IPS-20b (cell line): Measurements from ENCODE around the gene DIAPH3.

Source experiments
- H3K27ac ChIP-seq: one replicate; pipeline ENCODE4 v1.5.1; 2013; ENCODE audit warnings: low read length
- H3K27me3 ChIP-seq: 2 replicates; pipeline ENCODE4 v1.6.1; 2013; ENCODE audit warnings: mild to moderate bottlenecking, low read length, inconsistent platforms; ENCODE audit not compliant: insufficient read depth
- H3K36me3 ChIP-seq: 2 replicates; pipeline ENCODE4 v1.6.1; 2013; ENCODE audit warnings: low read depth, mild to moderate bottlenecking, inconsistent platforms, low read length, moderate library complexity; ENCODE audit not compliant: insufficient read depth
- H3K4me1 ChIP-seq: 2 replicates; pipeline ENCODE4 v1.6.1; 2013; ENCODE audit warnings: mild to moderate bottlenecking, control low read depth, inconsistent platforms, low read length, moderate library complexity; ENCODE audit not compliant: insufficient read depth
- H3K4me3 ChIP-seq: 2 replicates; pipeline ENCODE4 v1.5.1; 2013; ENCODE audit warnings: mild to moderate bottlenecking, low read length, inconsistent platforms
- H3K9ac ChIP-seq: 2 replicates; pipeline ENCODE4 v1.6.1; 2013; ENCODE audit warnings: low read depth, mild to moderate bottlenecking, inconsistent platforms, low read length, moderate library complexity
- H3K9me3 ChIP-seq: 2 replicates; pipeline ENCODE4 v1.6.1; 2013; ENCODE audit warnings: mild to moderate bottlenecking, low read depth, low read length, inconsistent platforms; ENCODE audit not compliant: insufficient read depth

DIAPH3 gene

DNA sequence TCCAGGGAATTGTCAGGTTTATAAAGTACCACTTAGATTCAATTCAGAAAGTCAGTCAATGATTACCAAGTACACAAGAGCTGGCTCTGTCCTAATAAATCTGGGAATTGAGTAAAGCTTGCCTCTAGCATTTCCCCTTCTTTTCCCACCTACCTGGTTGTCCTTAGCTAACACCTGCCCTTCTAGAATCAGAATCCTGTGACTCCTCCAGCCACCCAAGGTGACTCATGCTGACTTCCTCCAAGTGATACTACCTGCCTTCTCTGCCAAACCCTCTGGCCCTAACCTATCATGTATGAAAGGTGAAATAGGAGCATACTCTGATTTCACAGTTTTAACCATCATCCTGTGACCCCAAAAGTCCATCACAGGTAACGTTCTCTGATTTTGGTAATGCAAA lies 151.2 kb downstream of the DIAPH3 start:
- no peak overlapping the region for H3K9ac ChIP-seq
- no peak overlapping the region for H3K27ac ChIP-seq
- H3K36me3 ChIP-seq, result no peaks in the 10 kb centered on the region

DNA sequence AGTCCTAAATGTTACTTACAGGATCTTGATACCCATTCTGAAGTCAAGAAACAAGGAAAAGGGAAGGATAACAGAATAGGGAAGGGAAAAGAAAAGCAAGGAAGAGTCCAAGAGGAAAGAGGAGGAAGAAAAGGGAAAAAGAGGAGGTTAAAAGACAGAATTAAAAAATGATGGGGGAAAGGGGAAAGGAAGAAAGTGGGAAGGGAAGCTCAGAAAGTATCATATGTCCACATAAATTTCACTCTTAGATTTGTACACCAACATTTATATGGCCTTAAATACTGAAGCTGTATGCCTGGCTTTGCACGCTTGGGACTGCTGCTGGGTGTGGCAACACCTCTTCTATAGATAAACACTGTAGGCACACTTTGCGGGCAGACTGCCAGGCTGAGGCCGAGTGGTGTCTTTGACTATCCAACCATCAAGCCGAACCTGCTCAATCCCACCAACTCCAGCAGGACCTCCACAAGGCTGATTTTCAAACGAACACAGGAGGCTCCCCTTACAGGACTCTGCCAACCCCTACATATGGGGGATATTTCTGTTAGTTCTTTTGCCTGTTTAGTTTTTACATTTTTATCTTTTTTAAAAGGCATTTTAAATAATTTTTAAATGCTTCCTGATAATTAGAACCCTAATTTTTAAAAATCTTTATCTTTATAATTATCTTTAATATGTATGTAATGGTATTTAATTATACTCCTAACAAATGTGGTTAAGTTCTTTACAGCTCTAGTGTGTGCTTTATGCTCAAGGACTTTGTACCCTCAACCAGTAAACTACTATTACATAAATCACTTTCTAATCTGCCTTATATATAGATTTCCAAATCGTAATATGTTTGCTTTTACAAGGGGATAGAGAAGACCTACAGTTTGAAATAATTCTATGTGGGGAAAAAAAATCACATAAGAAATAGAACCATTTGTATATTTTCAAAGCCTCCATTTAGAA lies 154.2 kb downstream of the DIAPH3 start:
- Histone ChIP-seq H3K36me3 (no peaks in the 10 kb centered on the region), H3K27me3 (no peaks in the 10 kb centered on the region), H3K4me3 (no peak overlapping the region), H3K9me3 (no peaks in the 10 kb centered on the region), H3K9ac (no peak overlapping the region), H3K4me1 (no peaks in the 10 kb centered on the region), H3K27ac (no peak overlapping the region)

More for the DNA sequence above, 151.2 kb downstream of the DIAPH3 start:
- H3K27me3 ChIP-seq, result no peaks in the 10 kb centered on the region
- no peaks in the 10 kb centered on the region for H3K4me1 ChIP-seq
- H3K4me3 ChIP-seq, result no peak overlapping the region
- H3K9me3 ChIP-seq, result no peaks in the 10 kb centered on the region

DNA sequence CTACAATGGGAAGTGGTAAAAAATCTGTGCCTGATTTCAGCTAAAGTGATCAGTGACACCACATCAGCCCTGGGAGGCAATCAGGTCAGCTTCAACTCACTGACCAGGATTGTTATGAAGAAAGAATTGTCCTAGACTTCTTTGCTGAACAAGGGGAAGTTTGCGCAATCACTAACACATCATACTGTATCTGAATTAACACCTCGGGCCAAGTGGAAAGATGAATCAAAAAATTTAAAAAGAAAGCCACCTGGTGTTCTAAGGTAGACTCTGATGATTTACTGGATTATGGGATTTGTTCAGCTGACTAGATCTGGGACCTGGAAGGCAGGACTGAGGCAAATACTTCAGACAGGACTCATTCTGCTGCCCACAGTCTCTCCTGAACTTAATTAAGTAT lies 161.8 kb downstream of the DIAPH3 start:
- no peaks in the 10 kb centered on the region for H3K9me3 ChIP-seq
- H3K9ac ChIP-seq, result no peak overlapping the region
- H3K27ac ChIP-seq, result no peak overlapping the region
- no peaks in the 10 kb centered on the region for H3K36me3 ChIP-seq
- H3K4me3 ChIP-seq, result no peak overlapping the region
- H3K4me1 ChIP-seq, result no peaks in the 10 kb centered on the region
- H3K27me3 ChIP-seq, result no peaks in the 10 kb centered on the region

DNA sequence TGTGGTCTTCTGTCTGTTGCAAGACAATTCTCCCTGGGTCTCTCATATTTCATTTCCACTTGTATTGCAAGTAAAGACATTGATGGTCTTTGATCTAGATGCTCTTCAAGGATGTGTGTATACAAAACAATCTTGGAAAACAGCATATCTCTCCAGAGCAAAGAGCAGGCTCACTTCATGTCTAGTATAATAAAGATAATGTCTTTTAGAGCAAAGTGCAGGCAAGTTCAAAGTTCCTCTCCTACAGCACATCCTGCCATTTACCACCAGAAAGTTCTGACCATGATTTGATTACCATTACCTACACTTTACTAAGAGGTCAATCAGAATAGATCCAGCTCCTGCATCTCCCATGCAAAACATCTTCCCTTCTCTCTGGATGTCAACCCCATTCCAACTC lies 162.8 kb downstream of the DIAPH3 start:
- H3K9ac ChIP-seq, result no peak overlapping the region
- no peak overlapping the region for H3K27ac ChIP-seq
- no peaks in the 10 kb centered on the region for H3K4me1 ChIP-seq
- no peaks in the 10 kb centered on the region for H3K9me3 ChIP-seq
- H3K4me3 ChIP-seq, result no peak overlapping the region
- no peaks in the 10 kb centered on the region for H3K36me3 ChIP-seq
- no peaks in the 10 kb centered on the region for H3K27me3 ChIP-seq

DNA sequence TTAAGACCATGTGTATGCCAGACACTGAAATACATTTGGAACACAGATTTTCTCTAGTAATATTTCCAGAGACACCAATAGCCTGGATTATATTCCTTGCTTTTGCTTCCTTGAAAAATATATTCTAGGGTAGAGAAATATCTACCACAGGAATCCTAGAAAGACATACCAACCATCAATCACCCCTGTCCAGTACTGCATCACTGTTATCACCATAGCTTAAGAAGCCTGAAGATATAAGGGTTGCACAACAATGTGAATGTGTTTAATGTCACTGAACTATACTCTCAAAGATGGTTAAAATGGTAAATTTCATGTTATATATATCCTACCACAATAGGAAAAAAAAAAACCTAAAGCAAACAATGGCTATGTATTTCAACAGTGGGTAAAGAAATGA lies 163.6 kb downstream of the DIAPH3 start:
- Histone ChIP-seq H3K27me3 (no peaks in the 10 kb centered on the region), H3K9ac (no peak overlapping the region), H3K9me3 (no peaks in the 10 kb centered on the region), H3K36me3 (no peaks in the 10 kb centered on the region), H3K4me3 (no peak overlapping the region), H3K4me1 (no peaks in the 10 kb centered on the region), H3K27ac (no peak overlapping the region)

DNA sequence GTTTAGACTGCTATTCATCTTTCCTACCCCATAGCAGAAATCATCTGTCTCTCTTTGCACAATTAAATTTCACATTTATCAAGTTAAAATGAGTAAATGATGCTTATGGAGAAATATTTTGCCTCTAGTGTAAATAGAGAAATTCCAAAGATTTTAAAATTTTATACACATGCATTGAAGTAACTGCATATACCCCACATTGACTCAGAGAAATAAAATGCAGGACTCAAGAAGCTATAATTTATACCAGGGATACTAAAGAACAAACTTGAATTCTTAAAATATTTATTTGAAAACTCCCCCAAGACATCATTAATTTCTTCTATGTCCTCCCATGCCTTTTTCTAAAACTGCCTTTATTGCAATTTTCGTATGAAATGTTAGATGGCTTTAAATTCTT lies 165.8 kb downstream of the DIAPH3 start:
- Histone ChIP-seq H3K27ac (no peak overlapping the region), H3K9ac (no peak overlapping the region), H3K4me1 (no peaks in the 10 kb centered on the region), H3K27me3 (no peaks in the 10 kb centered on the region), H3K36me3 (no peaks in the 10 kb centered on the region), H3K9me3 (no peaks in the 10 kb centered on the region), H3K4me3 (no peak overlapping the region)

DNA sequence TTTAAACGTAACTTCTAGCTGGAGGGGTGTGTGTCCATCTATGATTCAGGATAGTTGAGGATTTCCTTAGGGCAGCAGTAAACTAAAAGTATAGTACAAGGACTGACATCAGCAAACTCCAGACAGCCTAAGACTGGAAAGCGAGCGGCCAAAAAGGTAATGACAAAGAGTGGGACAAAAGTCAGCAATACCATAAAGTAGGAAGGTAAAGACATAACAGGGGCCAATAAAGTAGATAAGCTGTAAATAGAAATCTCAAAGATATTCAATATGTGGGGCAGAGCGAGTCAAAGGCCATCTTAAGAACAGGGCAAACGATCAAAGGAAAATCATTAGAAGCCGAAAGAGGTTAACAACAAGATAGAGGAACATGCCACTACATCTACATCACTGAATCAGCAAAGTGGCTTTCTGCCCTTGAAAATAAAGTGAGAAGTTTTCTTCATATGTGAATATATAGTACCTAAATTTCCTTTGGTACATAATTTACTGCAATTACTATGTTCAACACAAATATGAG lies 167.2 kb downstream of the DIAPH3 start:
- H3K9me3 ChIP-seq, result no peaks in the 10 kb centered on the region

DNA sequence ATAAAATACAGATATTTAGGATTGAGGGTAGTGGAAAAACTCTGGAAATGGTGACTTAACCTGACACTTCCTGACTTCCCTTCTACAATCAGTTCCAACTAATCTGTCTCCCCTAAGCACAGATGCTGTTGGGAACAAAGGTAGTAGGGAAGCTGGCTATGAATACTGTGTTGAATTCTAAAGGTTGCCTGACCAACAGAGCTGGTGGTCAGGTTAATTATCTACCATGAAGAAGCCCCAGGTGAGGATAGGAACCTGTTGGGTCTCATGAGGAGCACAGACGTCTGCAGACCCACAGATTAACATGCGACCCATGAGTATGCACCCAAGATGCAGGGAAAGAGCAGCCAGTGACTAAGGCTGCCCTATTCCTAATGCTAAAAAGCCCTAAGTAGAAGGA lies 172.3 kb downstream of the DIAPH3 start:
- Histone ChIP-seq H3K27ac (no peak overlapping the region), H3K36me3 (no peaks in the 10 kb centered on the region), H3K9me3 (no peaks in the 10 kb centered on the region), H3K9ac (no peak overlapping the region), H3K27me3 (no peaks in the 10 kb centered on the region), H3K4me1 (no peaks in the 10 kb centered on the region), H3K4me3 (no peak overlapping the region)

More for the DNA sequence above, 167.2 kb downstream of the DIAPH3 start:
- no peaks in the 10 kb centered on the region for H3K27me3 ChIP-seq
- no peak overlapping the region for H3K4me3 ChIP-seq
- H3K4me1 ChIP-seq, result no peaks in the 10 kb centered on the region
- no peaks in the 10 kb centered on the region for H3K36me3 ChIP-seq
- H3K9ac ChIP-seq, result no peak overlapping the region
- H3K27ac ChIP-seq, result no peak overlapping the region

DNA sequence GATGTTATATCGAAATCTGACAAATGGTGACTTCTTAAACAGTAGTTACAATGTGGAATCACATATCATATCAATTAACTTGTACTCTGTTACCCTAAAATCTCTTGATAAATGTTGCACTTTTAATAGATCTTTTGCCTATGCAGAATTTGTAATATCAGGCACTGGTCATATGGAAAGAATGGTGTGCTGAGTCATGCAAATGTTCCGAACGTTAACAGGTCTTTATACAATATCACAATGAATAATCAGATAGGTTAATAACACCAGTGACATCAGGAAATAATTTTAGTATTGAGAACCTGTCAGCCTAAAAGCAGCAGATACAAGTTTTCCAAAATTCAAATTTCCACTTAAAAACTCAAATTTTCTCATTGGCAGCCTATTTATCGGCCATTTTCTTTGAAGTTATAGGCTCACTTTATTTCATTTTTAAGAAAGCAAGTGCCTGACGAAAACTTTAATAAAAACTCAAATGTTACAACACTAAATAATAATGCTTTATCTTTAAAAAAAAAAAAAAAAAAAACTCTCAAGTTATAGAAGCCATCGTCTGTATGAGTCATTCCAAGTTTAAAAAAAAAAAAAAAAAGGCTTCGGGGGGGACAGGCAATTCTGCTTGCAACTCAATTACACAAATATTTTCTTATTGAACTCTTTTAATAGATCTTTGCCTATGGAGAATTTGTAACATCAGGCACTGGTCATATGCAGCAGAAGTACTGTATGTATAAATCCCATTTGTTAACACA lies 180.9 kb downstream of the DIAPH3 start:
- Histone ChIP-seq H3K27ac (no peak overlapping the region), H3K9me3 (no peaks in the 10 kb centered on the region), H3K9ac (no peak overlapping the region), H3K4me1 (no peaks in the 10 kb centered on the region), H3K36me3 (no peaks in the 10 kb centered on the region), H3K4me3 (no peak overlapping the region), H3K27me3 (no peaks in the 10 kb centered on the region)

DNA sequence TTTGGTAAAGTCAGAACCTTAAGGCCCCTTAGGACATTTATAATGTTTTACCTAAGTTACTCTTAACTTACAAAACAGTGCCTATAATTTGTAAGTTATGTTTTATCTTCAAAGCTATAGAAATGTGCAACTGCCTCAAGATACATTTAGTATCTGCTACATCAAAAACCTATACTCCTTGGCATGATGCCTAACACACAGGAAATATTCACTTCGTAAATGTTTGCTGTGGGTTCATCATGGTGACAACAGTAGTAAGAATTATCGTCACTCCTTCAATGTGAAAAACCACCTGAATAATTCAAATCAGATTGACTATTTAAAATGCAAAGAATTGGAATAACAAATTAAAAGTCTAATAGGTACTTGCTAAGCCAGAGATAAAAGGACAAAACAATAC lies 184.1 kb downstream of the DIAPH3 start:
- no peak overlapping the region for H3K4me3 ChIP-seq
- H3K27ac ChIP-seq, result no peak overlapping the region
- no peak overlapping the region for H3K9ac ChIP-seq
- no peaks in the 10 kb centered on the region for H3K4me1 ChIP-seq
- no peaks in the 10 kb centered on the region for H3K27me3 ChIP-seq
- no peaks in the 10 kb centered on the region for H3K36me3 ChIP-seq
- no peaks in the 10 kb centered on the region for H3K9me3 ChIP-seq

DNA sequence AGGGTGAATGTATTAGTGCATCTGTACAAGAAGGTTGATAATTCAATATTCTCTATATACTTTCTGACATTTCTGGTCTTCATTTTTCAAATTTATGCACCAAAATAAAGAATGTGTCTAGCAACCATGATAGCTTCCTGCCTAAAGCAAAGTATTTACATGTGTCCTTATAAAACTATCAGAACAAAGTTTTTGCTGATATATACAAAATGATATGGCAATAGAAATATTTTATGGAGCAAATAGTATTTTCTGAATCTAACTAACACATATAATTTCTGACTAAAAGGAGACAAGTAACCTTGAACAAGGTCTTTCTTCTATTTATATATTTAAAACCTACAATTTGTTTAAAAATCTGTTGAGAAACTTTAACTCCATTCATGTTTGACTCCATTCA lies 184.9 kb downstream of the DIAPH3 start:
- H3K4me1 ChIP-seq, result no peaks in the 10 kb centered on the region
- no peak overlapping the region for H3K27ac ChIP-seq
- no peaks in the 10 kb centered on the region for H3K27me3 ChIP-seq
- no peaks in the 10 kb centered on the region for H3K36me3 ChIP-seq
- no peaks in the 10 kb centered on the region for H3K9me3 ChIP-seq
- no peak overlapping the region for H3K4me3 ChIP-seq
- H3K9ac ChIP-seq, result no peak overlapping the region

DNA sequence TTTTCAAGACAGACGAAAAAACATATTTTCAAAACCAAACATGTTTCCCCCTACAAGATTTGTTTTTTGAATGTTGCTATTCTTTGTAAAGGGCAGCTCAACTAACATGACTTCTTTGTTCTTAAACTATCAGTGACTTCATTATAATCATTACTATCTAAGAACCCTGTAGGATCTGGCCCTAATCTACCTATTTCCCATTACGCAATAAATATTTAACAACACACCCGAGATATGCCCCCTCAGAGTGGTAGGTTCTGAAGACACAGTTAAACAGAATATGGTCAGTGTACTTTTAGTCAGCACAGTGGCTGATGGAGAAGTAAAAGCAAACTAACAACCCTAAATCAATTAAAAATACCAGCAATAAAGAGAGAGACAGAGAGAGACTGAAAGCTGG lies 186.9 kb downstream of the DIAPH3 start:
- Histone ChIP-seq H3K9me3 (no peaks in the 10 kb centered on the region), H3K36me3 (no peaks in the 10 kb centered on the region), H3K27ac (no peak overlapping the region), H3K27me3 (no peaks in the 10 kb centered on the region), H3K4me1 (no peaks in the 10 kb centered on the region), H3K9ac (no peak overlapping the region), H3K4me3 (no peak overlapping the region)
